Measurements from ENCODE around the gene PIAS4.
A peak's percentile ranks its signal among the peaks of the same experiment; 100 is the strongest.

PIAS4 gene

GRCh38 chr19:3977242-3978143, 30.0 kb upstream of the PIAS4 start:
- DNase-seq: peak; percentile 9

- no peak for DNase-seq
Observed at GRCh38 chr19:3978145-3978544, 29.4 kb upstream of the PIAS4 start.

GRCh38 chr19:3979289-3979673, 28.3 kb upstream of the PIAS4 start:
- peak; percentile 5 for DNase-seq

- peak; percentile 11 for DNase-seq
Observed at GRCh38 chr19:3979674-3980352, 27.7 kb upstream of the PIAS4 start.

GRCh38 chr19:3980353-3981251, 26.9 kb upstream of the PIAS4 start:
- DNase-seq: no peak

- no peak for DNase-seq
Observed at GRCh38 chr19:3981373-3981735, 26.2 kb upstream of the PIAS4 start.

GRCh38 chr19:3981736-3982681, 25.5 kb upstream of the PIAS4 start:
- no peak for DNase-seq

- peak; percentile 31 for DNase-seq
Observed at GRCh38 chr19:3982701-3983541, 24.6 kb upstream of the PIAS4 start.

- no peak for DNase-seq
Observed at GRCh38 chr19:3983542-3983914, 24.0 kb upstream of the PIAS4 start.

- peak; percentile 59 for DNase-seq
Observed at GRCh38 chr19:3983936-3984583, 23.5 kb upstream of the PIAS4 start.

GRCh38 chr19:3984584-3984907, 23.0 kb upstream of the PIAS4 start:
- DNase-seq: no peak

GRCh38 chr19:3984908-3985642, 22.5 kb upstream of the PIAS4 start, which contains the start of gene EEF2:
TSS of gene EEF2 (minus strand) at chr19:3985463. CDS start at chr19:3985380, 83 bp downstream.
- peak; percentile 88 for DNase-seq

- no peak for DNase-seq
Observed at GRCh38 chr19:3985643-3986259, 21.8 kb upstream of the PIAS4 start.

GRCh38 chr19:3986260-3987041, 21.1 kb upstream of the PIAS4 start:
- peak; percentile 52 for DNase-seq

GRCh38 chr19:3987619-3988371, 19.7 kb upstream of the PIAS4 start:
- DNase-seq: peak; percentile 87

GRCh38 chr19:3990815-3991117, 16.8 kb upstream of the PIAS4 start:
- DNase-seq: no peak

GRCh38 chr19:3995607-3996006, 11.9 kb upstream of the PIAS4 start:
- no peak for DNase-seq

All from activated naive CD4-positive, alpha-beta T cell treated with Interleukin-2 at 50 U/mL for 16 hours (primary cell).